Heart left ventricle (tissue), 13 donors: ENCODE data around the gene HAUS5.

ENCODE experiments used
- CTCF ChIP-seq, 12 donors: fragments of 200-600 bp; sonication (generic) in 4 of 12; IDR thresholded peaks; one replicate each; pipeline versions ENCODE4 v1.5.0 to v1.8.0; 2018 to 2022; ENCODE audit warnings: antibody characterized with exemption in 12 of 12, mild to moderate bottlenecking in 5 of 12
- POLR2A ChIP-seq, 2 donors: fragments of 450-650 bp; IDR thresholded peaks; one replicate each; pipeline ENCODE4 v1.6.1; 2017; ENCODE audit warnings: antibody characterized with exemption in 2 of 2, mild to moderate bottlenecking in 2 of 2, moderate library complexity in 2 of 2
- donor health status: ischemic (EF 13 %, LVEDD 7.1; RV severe dilation, severe dysfunction).
- donor health status: DM: no; HTN: yes; CAD: no.
- donor health status: DM: no; HTN: no; CAD: no.
- donor health status: ischemic (EF 25% LVEDD 6.9; RV normal size, moderate dysfunction).
- donor health status: ischemic (EF 25% LVEDD 5.7; RV mildly dilated, moderate dysfunction).
- donor health status: ischemic (EF 35%, LVEDD 5.7; RV mildly dilated, moderate dysfunction).
- donor health status: nonischemic (EF 11% LVEDD 7.7; RV severe dilation, severe dysfunction).
- donor health status: DM: yes; HTN: yes; CAD: no.
- donor health status: PGD.
- donor health status: ischemic (EF 29% LVEDD 5.4; RV normal size, mild dysfunction).
- donor health status: nonischemic (EF 23%, LVEDD 6.1; RV moderate dilation, normal function).

GRCh38 chr19:35623327-35624010, 10.9 kb downstream of the HAUS5 start:
- TF ChIP-seq CTCF (IDR thresholded peaks at IDR 0.05) (no peak), POLR2A (IDR thresholded peaks at IDR 0.05) (no peak)
